ENCODE data around the gene CDH22.
A peak's percentile ranks its signal among the peaks of the same experiment; 100 is the strongest.

The CDH22 gene

GRCh38 chr20:46257887-46258286 lies 50.4 kb downstream of the CDH22 start:
- no peak for DNase-seq (ENCODE audit: low spot score)
- POLR2A ChIA-PET (ENCODE audit: low non-redundant PET): no interaction called here
- CTCF ChIA-PET: interaction anchor here (0.5 to 0.8 kb wide), 4 partner anchors 8 to 1052 kb away, joined by 3 to 6 read pairs (median 4); no protein-coding TSS in a partner anchor
- no peak for TF ChIP-seq CTCF (conservative IDR thresholded peaks at IDR 0.05; ENCODE audit: low read depth)
- H3K27ac ChIP-seq: no peak overlapping the region

- TF ChIP-seq CTCF (conservative IDR thresholded peaks at IDR 0.05; ENCODE audit: low read depth): no peak
- CTCF ChIA-PET: no interaction called here
- POLR2A ChIA-PET (ENCODE audit: low non-redundant PET): interaction anchor here (0.6 kb wide), 2 partner anchors 55 to 325 kb away, joined by 3 to 4 read pairs; no protein-coding TSS in a partner anchor
- no peak for DNase-seq (ENCODE audit: low spot score)
- peak overlapping the region; percentile 86 for H3K27ac ChIP-seq
Measured at GRCh38 chr20:46256293-46256692, 52.0 kb downstream of the CDH22 start.

DNA sequence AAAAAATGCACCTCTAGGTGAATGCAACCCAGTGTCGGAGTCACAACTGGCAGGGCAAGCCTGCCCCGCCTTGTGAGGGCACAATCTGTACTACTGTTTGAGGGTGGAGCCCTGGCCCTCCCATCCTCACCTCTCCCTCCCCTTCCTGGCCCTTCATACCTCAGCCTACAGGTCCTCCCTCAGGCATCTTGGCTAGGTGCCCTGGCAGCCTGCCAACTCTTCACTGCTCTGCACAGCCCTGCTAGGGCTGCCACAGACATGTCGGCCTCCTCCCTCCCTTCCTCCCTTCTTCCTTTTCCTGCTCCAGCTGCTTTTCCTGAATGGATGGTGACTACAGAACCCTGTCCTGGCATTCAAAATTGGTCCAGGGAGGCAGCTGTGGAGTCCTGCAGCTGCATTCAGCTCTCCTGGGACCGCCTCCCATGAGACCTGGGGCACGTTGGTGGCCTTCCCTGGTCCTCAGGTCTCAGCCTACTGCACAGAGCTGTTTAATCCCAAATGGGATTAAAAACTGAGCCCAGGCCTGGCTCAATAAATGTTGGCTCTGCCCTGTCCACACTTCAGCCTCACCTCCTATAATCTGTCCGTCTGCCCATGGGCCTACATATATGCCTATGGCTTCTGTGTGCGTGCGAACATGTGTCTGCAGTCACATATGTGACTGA lies 52.7 kb downstream of the CDH22 start:
- ChIA-PET CTCF (interaction anchor here (0.9 kb wide), 1 partner anchor 94 kb away, joined by 3 read pairs; no protein-coding TSS in a partner anchor), POLR2A (ENCODE audit: low non-redundant PET) (no interaction called here)
- peak overlapping the region; percentile 86 for H3K27ac ChIP-seq
- TF ChIP-seq CTCF (conservative IDR thresholded peaks at IDR 0.05; ENCODE audit: low read depth): no peak
- peak; percentile 97 for DNase-seq (ENCODE audit: low spot score)

DNA sequence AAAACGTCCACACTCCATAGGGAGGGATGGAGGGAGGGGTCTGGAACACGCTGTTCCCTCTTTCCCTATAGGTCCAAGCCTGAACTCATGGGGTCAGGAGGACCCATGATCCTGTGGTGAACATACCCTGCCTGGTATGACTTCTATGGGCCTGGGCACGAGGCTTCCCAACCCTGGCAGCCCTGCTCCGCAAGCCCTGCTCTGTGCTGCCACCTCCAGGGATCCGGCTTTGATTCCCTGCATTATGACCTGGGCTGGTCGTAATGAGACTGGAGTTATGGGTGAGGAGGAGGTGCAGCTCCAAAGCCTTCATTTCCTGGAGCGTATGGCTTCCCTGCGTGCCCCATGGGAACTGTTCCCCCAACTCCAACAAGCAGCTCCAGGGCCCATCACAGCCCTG lies 54.9 kb downstream of the CDH22 start:
- peak; percentile 33 for DNase-seq (ENCODE audit: low spot score)
- H3K27ac ChIP-seq: no peak overlapping the region
- ChIA-PET CTCF (interaction anchor here (0.6 to 0.7 kb wide), 4 partner anchors 14 to 1465 kb away, joined by 3 to 4 read pairs (median 4); no protein-coding TSS in a partner anchor), POLR2A (ENCODE audit: low non-redundant PET) (no interaction called here)
- TF ChIP-seq CTCF (conservative IDR thresholded peaks at IDR 0.05; ENCODE audit: low read depth): no peak

- POLR2A ChIA-PET (ENCODE audit: low non-redundant PET): no interaction called here
- CTCF ChIA-PET: interaction anchor here (0.6 to 0.7 kb wide), 2 partner anchors 13 to 1466 kb away, joined by 3 read pairs; no protein-coding TSS in a partner anchor
- no peak overlapping the region for H3K27ac ChIP-seq
- no peak for DNase-seq (ENCODE audit: low spot score)
- no peak for TF ChIP-seq CTCF (conservative IDR thresholded peaks at IDR 0.05; ENCODE audit: low read depth)
Measured at GRCh38 chr20:46252352-46253091, 55.8 kb downstream of the CDH22 start.

DNA sequence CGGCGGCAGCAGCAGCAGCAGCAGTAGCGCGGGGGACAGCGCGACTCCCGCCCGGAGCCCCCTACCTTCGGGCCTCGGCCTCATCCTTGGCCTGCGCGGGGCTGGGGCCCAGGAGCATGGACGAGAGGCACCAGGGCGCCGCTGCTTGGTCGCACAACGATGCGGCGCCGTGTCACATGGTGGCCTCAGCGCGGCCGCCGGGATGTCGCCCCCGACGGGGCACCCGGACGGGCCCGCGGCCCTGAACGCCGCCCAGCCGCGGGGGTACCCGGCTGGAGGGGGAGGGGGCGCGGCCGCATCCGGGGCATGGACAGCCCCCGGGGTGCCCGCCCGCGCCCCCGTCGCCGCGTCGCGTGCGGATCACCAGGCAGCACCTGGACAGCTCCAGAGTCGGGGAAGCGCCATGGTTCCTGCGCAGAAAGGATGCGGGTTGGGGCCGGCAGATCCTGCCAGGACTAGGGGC lies 57.1 kb downstream of the CDH22 start:
- no peak for TF ChIP-seq CTCF (conservative IDR thresholded peaks at IDR 0.05; ENCODE audit: low read depth)
- DNase-seq (ENCODE audit: low spot score): no peak
- H3K27ac ChIP-seq: no peak overlapping the region
- POLR2A ChIA-PET (ENCODE audit: low non-redundant PET): no interaction called here
- CTCF ChIA-PET: interaction anchor here (0.6 kb wide), 1 partner anchor 236 kb away, joined by 6 read pairs; no protein-coding TSS in a partner anchor
